ENCODE measurements around the gene RNU7-1.
A peak's percentile ranks its signal among the peaks of the same experiment; 100 is the strongest.

Gene RNU7-1

DNA sequence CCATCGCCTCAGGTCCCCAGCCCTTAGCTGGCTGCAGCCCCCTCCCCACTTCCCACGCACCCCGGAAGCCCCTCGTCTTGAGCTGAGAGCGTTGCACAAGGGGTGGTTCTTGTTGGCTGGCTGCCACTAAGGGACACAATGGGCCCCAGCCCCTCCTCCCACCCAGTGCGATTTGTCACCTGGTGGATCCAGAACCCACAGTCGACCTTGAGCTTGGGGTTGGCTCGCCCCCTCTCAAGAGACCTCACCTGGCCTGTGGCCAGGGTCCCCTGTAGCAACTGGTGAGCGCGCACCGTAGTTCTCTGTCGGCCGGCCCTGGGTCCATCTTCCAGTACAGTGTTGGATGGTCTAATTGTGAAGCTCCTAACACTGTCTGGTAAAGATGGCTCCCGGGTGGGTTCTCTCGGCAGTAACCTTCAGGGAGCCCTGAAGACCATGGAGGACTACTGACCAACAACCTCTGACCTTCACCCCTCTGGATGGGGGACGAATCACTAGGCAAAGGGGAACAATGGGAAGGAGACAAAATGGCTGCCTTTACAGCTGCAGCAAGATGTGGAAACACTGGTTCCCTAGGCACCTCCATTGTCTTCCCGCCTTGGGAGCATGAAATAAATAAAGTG lies 20.3 kb downstream of the RNU7-1 start:
- FAIRE-seq (no peak), DNase-seq (ENCODE audit: insufficient read length) (no peak)
- TF ChIP-seq POLR2A (IDR thresholded peaks at IDR 0.05; ENCODE audit: low read depth, low read length) (no peak), TAF1 (IDR thresholded peaks at IDR 0.05; ENCODE audit: borderline replicate concordance, low read depth, low read length) (no peak), POLR2AphosphoS5 (IDR thresholded peaks at IDR 0.05; ENCODE audit: low read depth, low read length) (no peak)

DNA sequence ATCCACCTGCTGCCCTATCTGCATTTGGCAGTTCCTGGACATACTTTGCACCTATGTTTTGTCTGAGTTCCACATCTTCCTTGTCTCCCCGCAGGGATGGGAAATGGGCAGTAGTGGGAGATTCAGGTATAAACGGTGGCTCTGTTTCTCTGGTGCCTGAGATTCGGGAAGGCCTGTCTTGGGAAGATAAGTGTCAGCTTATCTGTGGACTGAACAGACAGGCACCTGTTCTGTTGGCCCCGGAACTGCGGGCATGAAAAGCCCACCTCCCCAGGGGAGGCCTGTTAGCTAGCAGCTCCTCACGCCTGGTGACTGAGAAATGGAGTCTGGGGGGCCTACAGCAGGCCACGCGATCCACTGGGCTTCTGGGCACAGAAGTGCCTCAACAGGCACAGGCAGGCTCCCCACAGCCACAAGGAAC lies 21.0 kb downstream of the RNU7-1 start:
- FAIRE-seq = no peak

DNA sequence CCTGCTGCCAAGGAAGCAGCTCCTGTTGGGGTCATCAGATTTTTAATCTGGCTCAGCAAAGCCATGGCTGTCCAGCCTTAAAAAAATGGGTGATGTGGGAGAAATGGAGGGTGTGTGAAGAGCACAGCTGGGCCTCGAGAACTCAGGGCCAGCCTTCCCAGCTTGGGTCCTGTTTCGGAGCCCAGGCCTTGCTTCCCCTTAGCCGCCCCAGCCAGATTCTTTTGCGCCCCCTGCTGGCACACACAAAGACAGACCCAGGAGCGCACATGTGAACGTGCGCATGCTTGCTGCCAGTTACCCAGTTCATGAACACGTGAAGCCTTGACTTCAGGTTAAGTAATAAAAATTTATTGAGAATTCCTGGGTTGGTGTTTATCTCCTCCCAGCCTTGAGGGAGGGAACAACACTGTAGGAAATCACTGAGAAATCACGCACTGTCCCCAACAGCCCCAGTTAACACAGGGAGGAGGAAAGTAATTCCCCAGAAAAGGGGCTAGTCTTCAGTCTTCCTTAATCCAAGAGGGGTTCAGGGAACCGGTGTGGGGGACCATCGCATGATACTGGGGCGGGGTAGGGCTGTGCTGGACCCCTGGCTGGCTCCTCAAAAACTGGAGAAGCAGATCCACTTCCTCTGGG lies 21.5 kb downstream of the RNU7-1 start:
- TF ChIP-seq POLR2AphosphoS5 (IDR thresholded peaks at IDR 0.05; ENCODE audit: low read depth, low read length) (peak; percentile 83), POLR2A (IDR thresholded peaks at IDR 0.05; ENCODE audit: low read depth, low read length) (peak; percentile 70), TAF1 (IDR thresholded peaks at IDR 0.05; ENCODE audit: borderline replicate concordance, low read depth, low read length) (no peak)
- peak; percentile 82 for FAIRE-seq
- peak; percentile 85 for DNase-seq (ENCODE audit: insufficient read length)

More for the DNA sequence above, 21.0 kb downstream of the RNU7-1 start:
- TF ChIP-seq POLR2AphosphoS5 (IDR thresholded peaks at IDR 0.05; ENCODE audit: low read depth, low read length) (no peak), POLR2A (IDR thresholded peaks at IDR 0.05; ENCODE audit: low read depth, low read length) (no peak), TAF1 (IDR thresholded peaks at IDR 0.05; ENCODE audit: borderline replicate concordance, low read depth, low read length) (no peak)
- no peak for DNase-seq (ENCODE audit: insufficient read length)

- TF ChIP-seq POLR2A (IDR thresholded peaks at IDR 0.05; ENCODE audit: low read depth, low read length) (no peak), POLR2AphosphoS5 (IDR thresholded peaks at IDR 0.05; ENCODE audit: low read depth, low read length) (no peak), TAF1 (IDR thresholded peaks at IDR 0.05; ENCODE audit: borderline replicate concordance, low read depth, low read length) (no peak)
- DNase-seq (ENCODE audit: insufficient read length) = no peak
- FAIRE-seq = no peak
Observed at GRCh38 chr12:6965714-6966113, 22.1 kb downstream of the RNU7-1 start.

DNA sequence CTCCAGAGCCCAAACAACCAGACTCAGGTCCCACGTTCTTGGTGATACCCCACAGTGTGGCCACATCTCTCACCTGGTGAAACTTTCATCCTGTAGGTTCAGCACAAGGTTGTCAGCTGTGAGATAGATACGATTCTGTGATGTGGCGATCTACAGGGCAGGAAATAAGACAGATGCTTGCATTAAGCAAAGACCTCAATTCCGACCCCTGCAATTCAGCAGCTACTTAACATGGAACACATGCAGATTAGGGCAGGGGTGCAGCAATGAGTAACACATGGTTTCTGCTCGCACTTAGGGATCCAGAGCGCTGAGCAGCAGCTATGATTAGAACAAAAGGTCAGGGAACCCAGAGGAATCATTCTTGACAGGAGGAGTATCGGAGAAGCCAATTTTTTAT lies 22.7 kb downstream of the RNU7-1 start:
- TF ChIP-seq POLR2AphosphoS5 (IDR thresholded peaks at IDR 0.05; ENCODE audit: low read depth, low read length) (no peak), TAF1 (IDR thresholded peaks at IDR 0.05; ENCODE audit: borderline replicate concordance, low read depth, low read length) (no peak), POLR2A (IDR thresholded peaks at IDR 0.05; ENCODE audit: low read depth, low read length) (no peak)
- no peak for DNase-seq (ENCODE audit: insufficient read length)
- FAIRE-seq = no peak

GRCh38 chr12:6967651-6968100 lies 24.1 kb downstream of the RNU7-1 start:
- TF ChIP-seq TAF1 (IDR thresholded peaks at IDR 0.05; ENCODE audit: borderline replicate concordance, low read depth, low read length) (no peak), POLR2A (IDR thresholded peaks at IDR 0.05; ENCODE audit: low read depth, low read length) (no peak), POLR2AphosphoS5 (IDR thresholded peaks at IDR 0.05; ENCODE audit: low read depth, low read length) (no peak)
- FAIRE-seq = no peak
- DNase-seq (ENCODE audit: insufficient read length) = no peak

- TF ChIP-seq POLR2A (IDR thresholded peaks at IDR 0.05; ENCODE audit: low read depth, low read length) (no peak), TAF1 (IDR thresholded peaks at IDR 0.05; ENCODE audit: borderline replicate concordance, low read depth, low read length) (no peak), POLR2AphosphoS5 (IDR thresholded peaks at IDR 0.05; ENCODE audit: low read depth, low read length) (no peak)
- no peak for FAIRE-seq
- no peak for DNase-seq (ENCODE audit: insufficient read length)
Observed at GRCh38 chr12:6968426-6968825, 24.8 kb downstream of the RNU7-1 start.

DNA sequence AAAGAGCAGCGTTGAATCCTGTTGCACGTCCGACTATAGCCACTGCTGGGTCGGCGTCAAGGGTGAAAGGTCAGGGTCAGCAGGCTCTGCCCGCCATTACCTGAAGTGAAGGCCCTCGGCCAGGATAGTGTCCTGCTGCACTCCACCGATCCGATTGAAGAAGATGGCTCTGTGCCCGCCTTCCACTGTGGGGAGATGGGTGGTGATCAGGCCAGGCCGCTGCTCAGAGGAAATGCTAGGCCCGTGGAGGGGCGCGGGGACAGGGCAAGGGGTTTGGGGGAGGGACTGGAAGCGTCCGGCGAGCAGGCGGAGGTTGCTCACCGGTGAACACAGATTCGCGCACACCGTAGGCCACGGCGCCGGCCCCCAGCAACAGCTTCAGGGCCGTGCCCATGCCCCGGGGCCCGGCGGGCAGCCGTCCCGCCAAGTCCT lies 26.5 kb downstream of the RNU7-1 start:
- no peak for DNase-seq (ENCODE audit: insufficient read length)
- FAIRE-seq = peak; percentile 14
- TF ChIP-seq POLR2A (IDR thresholded peaks at IDR 0.05; ENCODE audit: low read depth, low read length) (no peak), TAF1 (IDR thresholded peaks at IDR 0.05; ENCODE audit: borderline replicate concordance, low read depth, low read length) (no peak), POLR2AphosphoS5 (IDR thresholded peaks at IDR 0.05; ENCODE audit: low read depth, low read length) (no peak)

DNA sequence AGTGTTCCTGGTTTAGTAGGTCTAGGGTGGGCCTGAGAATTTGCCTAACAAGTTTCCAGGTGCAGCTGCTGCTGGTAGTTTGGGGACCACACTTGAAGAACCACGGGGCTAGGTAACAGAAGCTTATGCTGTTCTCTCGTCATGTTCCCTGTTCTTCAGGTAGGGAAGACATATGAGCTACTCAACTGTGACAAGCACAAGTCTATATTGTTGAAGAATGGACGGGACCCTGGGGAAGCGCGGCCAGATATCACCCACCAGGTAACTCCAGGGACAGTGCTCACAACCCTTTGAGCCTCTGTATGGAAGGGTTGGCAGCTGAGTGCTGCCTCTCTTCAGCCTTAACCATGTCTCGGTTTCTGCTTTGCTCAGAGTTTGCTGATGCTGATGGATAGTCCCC lies 30.6 kb downstream of the RNU7-1 start:
- TF ChIP-seq TAF1 (IDR thresholded peaks at IDR 0.05; ENCODE audit: borderline replicate concordance, low read depth, low read length) = no peak
- 0 out of 2 replicates have a peak, but pooled peaks have one; percentile 27 for TF ChIP-seq POLR2AphosphoS5 (IDR thresholded peaks at IDR 0.05; ENCODE audit: low read depth, low read length)
- TF ChIP-seq POLR2A (IDR thresholded peaks at IDR 0.05; ENCODE audit: low read depth, low read length) = peak; percentile 38
- DNase-seq (ENCODE audit: insufficient read length) = no peak
- FAIRE-seq = no peak

GRCh38 chr12:6975297-6976032 lies 31.8 kb downstream of the RNU7-1 start:
- no peak for FAIRE-seq
- TF ChIP-seq POLR2AphosphoS5 (IDR thresholded peaks at IDR 0.05; ENCODE audit: low read depth, low read length) = 0 out of 2 replicates have a peak, but pooled peaks have one; percentile 42
- no peak for TF ChIP-seq TAF1 (IDR thresholded peaks at IDR 0.05; ENCODE audit: borderline replicate concordance, low read depth, low read length)
- DNase-seq (ENCODE audit: insufficient read length) = no peak

GRCh38 chr12:6977653-6978052 lies 34.0 kb downstream of the RNU7-1 start:
- FAIRE-seq (no peak), DNase-seq (ENCODE audit: insufficient read length) (no peak)
- TF ChIP-seq POLR2A (IDR thresholded peaks at IDR 0.05; ENCODE audit: low read depth, low read length) (no peak), TAF1 (IDR thresholded peaks at IDR 0.05; ENCODE audit: borderline replicate concordance, low read depth, low read length) (no peak), POLR2AphosphoS5 (IDR thresholded peaks at IDR 0.05; ENCODE audit: low read depth, low read length) (no peak)
